Hair follicle dermal papilla cell (primary cell): ENCODE measurements around the gene EMP3. TPM values are rescaled to one million over a fixed set of nuclear protein-coding genes. Genes with fewer than 3 reads are reported as not detected.

ENCODE experiments used
- total RNA-seq: library from RNA; depleted of rRNA; stranded (reverse); fragments of >200 nt; gene quantifications from 2 replicates; pipeline ENCODE4 v1.2.3, GENCODE V29; 2012

Gene EMP3, protein sequence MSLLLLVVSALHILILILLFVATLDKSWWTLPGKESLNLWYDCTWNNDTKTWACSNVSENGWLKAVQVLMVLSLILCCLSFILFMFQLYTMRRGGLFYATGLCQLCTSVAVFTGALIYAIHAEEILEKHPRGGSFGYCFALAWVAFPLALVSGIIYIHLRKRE
- 69.1 and 109 TPM in 2 replicates for total RNA-seq

DNA sequence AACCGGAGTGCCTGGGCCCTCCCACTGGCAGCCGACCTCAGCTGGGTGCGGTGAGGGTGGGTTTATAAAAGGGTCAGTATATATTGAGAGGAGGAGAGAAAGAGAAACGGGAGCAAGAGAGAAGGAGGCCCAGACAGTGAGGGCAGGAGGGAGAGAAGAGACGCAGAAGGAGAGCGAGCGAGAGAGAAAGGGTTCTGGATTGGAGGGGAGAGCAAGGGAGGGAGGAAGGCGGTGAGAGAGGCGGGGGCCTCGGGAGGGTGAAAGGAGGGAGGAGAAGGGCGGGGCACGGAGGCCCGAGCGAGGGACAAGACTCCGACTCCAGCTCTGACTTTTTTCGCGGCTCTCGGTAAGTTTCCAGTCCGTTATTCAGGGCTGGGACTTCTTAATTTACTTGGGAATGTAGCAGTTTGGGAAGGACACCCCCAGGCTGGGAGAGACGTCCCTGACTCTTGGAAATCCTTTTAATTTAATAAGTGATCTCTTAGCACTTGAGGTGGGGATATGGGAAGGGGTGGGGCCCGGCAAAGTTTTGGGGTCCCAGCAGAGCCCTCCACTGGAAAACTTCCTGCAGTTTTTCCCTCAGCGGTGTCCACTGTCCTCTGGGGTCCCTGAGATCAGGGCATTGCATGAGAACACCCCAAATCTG lies at the start of gene EMP3:
EMP3 (plus strand) TSS at position 288 of the 646 bp plus-strand sequence. CDS start 1,293 bp downstream, outside the sequence.

DNA sequence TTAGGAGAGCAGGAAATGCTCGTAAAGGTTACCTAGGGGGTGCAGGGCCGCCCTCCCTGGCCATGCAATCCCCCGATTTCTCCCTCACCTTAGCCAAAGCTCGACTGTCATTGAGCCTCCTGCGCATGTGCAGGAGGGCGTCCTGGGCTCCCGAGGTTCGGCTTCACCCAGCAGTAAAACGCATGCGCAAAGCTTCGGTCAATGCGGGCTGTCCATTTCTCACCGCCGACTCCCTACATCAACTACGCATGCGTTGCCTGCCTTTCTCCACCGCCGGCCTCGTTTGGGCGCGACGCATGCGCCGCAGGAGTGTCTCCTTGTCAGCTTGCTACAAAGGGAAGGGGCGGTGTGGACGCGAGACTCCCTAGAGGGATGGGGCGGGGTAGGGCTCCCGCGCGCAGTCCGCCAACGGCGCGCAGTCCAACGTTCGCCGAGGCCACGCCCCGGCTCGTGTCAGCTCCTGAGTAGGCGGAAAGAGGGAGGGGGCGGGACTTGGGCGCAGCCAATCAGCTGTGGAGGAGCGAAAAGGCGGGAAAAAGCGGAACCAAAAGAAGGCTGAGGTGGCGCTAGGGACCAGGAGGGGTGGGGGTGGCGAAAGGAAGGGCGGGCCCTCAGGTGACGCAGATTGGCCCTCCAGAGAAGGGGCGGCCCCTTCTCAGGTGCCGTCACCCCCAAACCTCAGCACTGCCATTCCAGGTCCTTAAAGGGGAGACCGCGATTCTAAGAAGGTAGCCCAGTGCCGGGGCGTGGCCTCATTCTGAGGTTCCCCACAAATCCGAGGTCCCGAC lies 38.7 kb downstream of the EMP3 start, which contains the start of the genes SYNGR4 and TMEM143:
SYNGR4 (plus strand) TSS at position 558 of the 788 bp plus-strand sequence. CDS start 1,476 bp downstream, outside the sequence.
TMEM143 (minus strand) TSS at position 131 of the 788 bp plus-strand sequence; CDS start at position 111, 20 bp downstream.

Other genes with a start within 250 kb of the EMP3 start
- 4.7 and 7.7 TPM in 2 replicates for gene PLA2G4C, start 214.7 kb upstream of the EMP3 start, total RNA-seq
- gene LIG1, start 155.2 kb upstream of the EMP3 start, total RNA-seq = 6.3 and 7.5 TPM in 2 replicates
- gene ZSWIM9, start 154.9 kb upstream of the EMP3 start, total RNA-seq = 2.4 and 3.1 TPM in 2 replicates
- gene CARD8, start 69.6 kb upstream of the EMP3 start, total RNA-seq = 23.0 and 25.0 TPM in 2 replicates
- 0.24 and 0.32 TPM in 2 replicates for gene ZNF114, start 55.5 kb upstream of the EMP3 start, total RNA-seq
- 4.7 and 9.6 TPM in 2 replicates for gene TMEM143, start 38.4 kb downstream of the EMP3 start, total RNA-seq
- not detected in 2 replicates for gene SYNGR4, start 38.8 kb downstream of the EMP3 start, total RNA-seq
- 102 and 121 TPM in 2 replicates for gene KDELR1, start 66.0 kb downstream of the EMP3 start, total RNA-seq
- gene GRIN2D, start 68.1 kb downstream of the EMP3 start, total RNA-seq = 0.49 and 0.65 TPM in 2 replicates
- gene GRWD1, start 120.4 kb downstream of the EMP3 start, total RNA-seq = 30.2 and 31.0 TPM in 2 replicates
- 0.49 and 0.81 TPM in 2 replicates for gene KCNJ14, start 130.0 kb downstream of the EMP3 start, total RNA-seq
- gene CYTH2, start 143.8 kb downstream of the EMP3 start, total RNA-seq = 35.8 and 40.4 TPM in 2 replicates
- under 0.01 and 0.36 TPM in 2 replicates for gene LMTK3, start 186.3 kb downstream of the EMP3 start, total RNA-seq
- gene SULT2B1, start 226.6 kb downstream of the EMP3 start, total RNA-seq = 0.36 TPM in 1 of 2 replicates, not detected in the other